ENCODE measurements around the gene SNX14. TPM values are rescaled to one million over a fixed set of nuclear protein-coding genes. Genes with fewer than 3 reads are reported as not detected.
A peak's percentile ranks its signal among the peaks of the same experiment; 100 is the strongest.

The SNX14 gene
- total RNA-seq, 5 donors from 2014 or later (not counting 1 experiment from before 2014, with no cell fraction given): 46.3 to 63.3 (median 53.7) TPM

GRCh38 chr6:85458782-85459181 lies 134.9 kb downstream of the SNX14 start:
- peaks cover 69 to 91% (median 80%) of the 10 kb centered on the region in 3 donors for H3K4me1 Mint-ChIP-seq
- no peaks in the 10 kb centered on the region for H3K9me3 ChIP-seq
- no peak for DNase-seq
- no peak overlapping the region for H3K4me3 Mint-ChIP-seq
- H3K27ac ChIP-seq (ENCODE audit: low read length): no peak overlapping the region
- ATAC-seq (replicated peaks in 1 of 4): no peak
- no peaks in the 10 kb centered on the region for H3K36me3 ChIP-seq (ENCODE audit: control insufficient read depth in 2 of 2, extremely low read depth in 1 of 2, insufficient read depth in 1 of 2, low read length in 1 of 2)
- peak overlapping the region; percentile 21 to 91 for H3K27ac Mint-ChIP-seq
- H3K27me3 Mint-ChIP-seq: peaks cover 12 to 21% of the 10 kb centered on the region in 2 donors
- H3K9me3 Mint-ChIP-seq: peaks cover 0 to 4% (median 0%) of the 10 kb centered on the region in 3 donors
- no CpG with 5 or more reads among the region's 3 CpGs for WGBS (ENCODE audit: insufficient coverage)
- no peaks in the 10 kb centered on the region for H3K36me3 Mint-ChIP-seq
- H3K4me1 ChIP-seq (ENCODE audit: control insufficient read depth in 1 of 2, extremely low read depth in 1 of 2, insufficient read depth in 2 of 2, low read length in 2 of 2): peaks cover 25 to 26% of the 10 kb centered on the region in 2 experiments
- POLR2A ChIA-PET: no interaction called here
- H3K4me3 ChIP-seq (ENCODE audit: control insufficient read depth in 1 of 2, extremely low read depth in 1 of 2, low read length in 1 of 2): no peak overlapping the region
- peaks cover 0 to 3% of the 10 kb centered on the region in 2 experiments for H3K27me3 ChIP-seq (replicated peaks in 1 of 2; ENCODE audit: control insufficient read depth in 2 of 2, extremely low read depth in 1 of 2, insufficient read depth in 2 of 2, low read length in 1 of 2)
- CTCF ChIA-PET: no interaction called here

- peaks cover 12 to 21% of the 10 kb centered on the region in 2 donors for H3K27me3 Mint-ChIP-seq
- H3K36me3 Mint-ChIP-seq: no peaks in the 10 kb centered on the region
- peaks cover 70 to 91% (median 77%) of the 10 kb centered on the region in 3 donors for H3K4me1 Mint-ChIP-seq
- ChIA-PET CTCF (interaction anchor here (0.6 to 1.3 kb wide), 3 partner anchors 9 to 133 kb away, joined by 3 to 4 read pairs (median 4); no protein-coding TSS in a partner anchor), POLR2A (no interaction called here)
- peak overlapping the region; percentile 21 to 91 for H3K27ac Mint-ChIP-seq
- Histone ChIP-seq H3K27ac (ENCODE audit: low read length) (no peak overlapping the region), H3K4me3 (ENCODE audit: control insufficient read depth in 1 of 2, extremely low read depth in 1 of 2, low read length in 1 of 2) (no peak overlapping the region), H3K27me3 (replicated peaks in 1 of 2; ENCODE audit: control insufficient read depth in 2 of 2, extremely low read depth in 1 of 2, insufficient read depth in 2 of 2, low read length in 1 of 2) (peaks cover 0 to 7% of the 10 kb centered on the region in 2 experiments), H3K36me3 (ENCODE audit: control insufficient read depth in 2 of 2, extremely low read depth in 1 of 2, insufficient read depth in 1 of 2, low read length in 1 of 2) (no peaks in the 10 kb centered on the region), H3K4me1 (ENCODE audit: control insufficient read depth in 1 of 2, extremely low read depth in 1 of 2, insufficient read depth in 2 of 2, low read length in 2 of 2) (peaks cover 26% of the 10 kb centered on the region in 2 experiments), H3K9me3 (no peaks in the 10 kb centered on the region)
- WGBS (ENCODE audit: insufficient coverage): no CpG with 5 or more reads among the region's 2 CpGs
- H3K9me3 Mint-ChIP-seq: peaks cover 0 to 4% (median 0%) of the 10 kb centered on the region in 3 donors
- DNase-seq (no peak), ATAC-seq (replicated peaks in 1 of 4) (no peak)
- peak overlapping the region in 1 of 3 donors; percentile 30 for H3K4me3 Mint-ChIP-seq
These were observed 135.5 kb downstream of the SNX14 start for GRCh38 chr6:85458184-85458583.

- Mint-ChIP-seq H3K4me3 (no peak overlapping the region), H3K27me3 (peaks cover 15 to 23% of the 10 kb centered on the region in 2 donors), H3K9me3 (peaks cover 0 to 4% (median 0%) of the 10 kb centered on the region in 3 donors), H3K27ac (peak overlapping the region; percentile 40 to 43), H3K4me1 (peaks cover 68 to 91% (median 75%) of the 10 kb centered on the region in 3 donors), H3K36me3 (no peaks in the 10 kb centered on the region)
- DNase-seq (no peak), ATAC-seq (replicated peaks in 1 of 4) (no peak)
- no peak overlapping the region for H3K27ac ChIP-seq (ENCODE audit: low read length)
- H3K9me3 ChIP-seq: no peaks in the 10 kb centered on the region
- CTCF ChIA-PET: interaction anchor here in 1 of 2 donors (1.0 kb wide), 1 partner anchor 25 kb away, joined by 3 read pairs; no protein-coding TSS in a partner anchor
- POLR2A ChIA-PET: no interaction called here
- H3K4me3 ChIP-seq (ENCODE audit: control insufficient read depth in 1 of 2, extremely low read depth in 1 of 2, low read length in 1 of 2): no peak overlapping the region
- no peaks in the 10 kb centered on the region for H3K36me3 ChIP-seq (ENCODE audit: control insufficient read depth in 2 of 2, extremely low read depth in 1 of 2, insufficient read depth in 1 of 2, low read length in 1 of 2)
- peaks cover 19 to 30% of the 10 kb centered on the region in 2 experiments for H3K4me1 ChIP-seq (ENCODE audit: control insufficient read depth in 1 of 2, extremely low read depth in 1 of 2, insufficient read depth in 2 of 2, low read length in 2 of 2)
- 100% methylated on average over 3 of the region's 4 CpGs for WGBS (ENCODE audit: insufficient coverage)
- peaks cover 0 to 7% of the 10 kb centered on the region in 2 experiments for H3K27me3 ChIP-seq (replicated peaks in 1 of 2; ENCODE audit: control insufficient read depth in 2 of 2, extremely low read depth in 1 of 2, insufficient read depth in 2 of 2, low read length in 1 of 2)
These were observed 136.9 kb downstream of the SNX14 start for GRCh38 chr6:85456782-85457181.

Other genes starting within 250 kb of the SNX14 start
- 10 to 100 TPM in 3 of 5 donors, 1 to 10 TPM in 2; 8.0 to 18.6 (median 11.0) TPM for gene NT5E, start 143.8 kb downstream of the SNX14 start, total RNA-seq
- 10 to 100 TPM; 73.5 to 85.1 (median 80.5) TPM for gene SYNCRIP, start 49.0 kb upstream of the SNX14 start, total RNA-seq